HEK293 (cell line): ENCODE measurements around the gene TMEM255A.

Source experiments
- CTCF ChIA-PET: fragments of 350-600 bp; formaldehyde crosslinking; extraction: SDS; loops from one replicate; lab custom pipeline; 2021; ENCODE audit warnings: antibody characterized with exemption; lab: Yijun Ruan, JAX
- POLR2A ChIA-PET: fragments of 300-600 bp; formaldehyde crosslinking; extraction: SDS; loops from one replicate; lab custom pipeline; 2020; ENCODE audit warnings: antibody characterized with exemption, inconsistent platforms; lab: Yijun Ruan, JAX
- H3K27ac ChIP-seq: fragments of 200-500 bp; sonication (Bioruptor generic); 2 replicates; pipeline ENCODE4 v1.5.1; 2014; ENCODE audit warnings: low read depth, low read length, control low read depth, inconsistent platforms; ENCODE audit errors: extremely low read depth
- H3K36me3 ChIP-seq, 2 experiments: fragments of 200-500 bp in 1 of 2; sonication (Bioruptor generic) in 1 of 2; 1 replicate in 1 of 2; 2 replicates in 1 of 2; pipeline ENCODE4 v1.5.1; 2014 to 2017; ENCODE audit warnings: inconsistent platforms in 2 of 2, low read length in 2 of 2; ENCODE audit not compliant: control insufficient read depth in 2 of 2, insufficient read depth in 1 of 2
- H3K4me1 ChIP-seq: fragments of 200-500 bp; sonication (Bioruptor generic); 2 replicates; pipeline ENCODE4 v1.5.1; 2014; ENCODE audit warnings: mild to moderate bottlenecking, low read length, inconsistent platforms; ENCODE audit not compliant: control insufficient read depth, insufficient read depth
- H3K4me3 ChIP-seq: 2 replicates; pipeline ENCODE4 v1.5.1; 2011; ENCODE audit warnings: low read depth, mild to moderate bottlenecking, control low read depth, low read length, moderate library complexity
- H3K9me3 ChIP-seq: fragments of 200-500 bp; sonication (Bioruptor generic); 2 replicates; pipeline ENCODE4 v1.5.1; 2014; ENCODE audit warnings: low read depth, low read length, inconsistent platforms; ENCODE audit not compliant: control insufficient read depth, insufficient read depth
- BCL11A ChIP-seq: fragments of 450-650 bp; formaldehyde crosslinking; IDR thresholded peaks from 2 replicates; pipeline ENCODE4 v1.5.1; 2016; ENCODE audit warnings: low read depth, missing biosample characterization, missing genetic modification characterization
- ELK4 ChIP-seq: IDR thresholded peaks from 2 replicates; pipeline ENCODE4 v1.6.1; 2011; ENCODE audit warnings: mild to moderate bottlenecking, low read depth, low read length, borderline replicate concordance
- GLI4 ChIP-seq: fragments of 450-650 bp; formaldehyde crosslinking; IDR thresholded peaks from 2 replicates; pipeline ENCODE4 v1.5.1; 2016; ENCODE audit warnings: missing biosample characterization, missing genetic modification characterization
- GLIS1 ChIP-seq: fragments of 450-650 bp; formaldehyde crosslinking; IDR thresholded peaks from 2 replicates; pipeline ENCODE4 v1.5.1; 2016; ENCODE audit warnings: missing biosample characterization, missing genetic modification characterization
- KLF10 ChIP-seq: fragments of 450-650 bp; IDR thresholded peaks from 2 replicates; pipeline ENCODE4 v1.5.1; 2018; ENCODE audit warnings: missing biosample characterization, mild to moderate bottlenecking, missing genetic modification characterization
- KLF7 ChIP-seq: fragments of 450-650 bp; formaldehyde crosslinking; IDR thresholded peaks from 2 replicates; pipeline ENCODE4 v1.5.1; 2016; ENCODE audit warnings: missing biosample characterization, missing genetic modification characterization, borderline replicate concordance
- KLF8 ChIP-seq: fragments of 450-650 bp; formaldehyde crosslinking; IDR thresholded peaks from 2 replicates; pipeline ENCODE4 v1.5.1; 2016; ENCODE audit warnings: missing biosample characterization, missing genetic modification characterization
- PRDM6 ChIP-seq: fragments of 450-650 bp; formaldehyde crosslinking; IDR thresholded peaks from 2 replicates; pipeline ENCODE4 v1.5.1; 2017; ENCODE audit warnings: missing biosample characterization, missing genetic modification characterization
- SCRT2 ChIP-seq: fragments of 450-650 bp; formaldehyde crosslinking; IDR thresholded peaks from 2 replicates; pipeline ENCODE4 v1.5.1; 2016; ENCODE audit warnings: missing biosample characterization, missing genetic modification characterization
- SP7 ChIP-seq: fragments of 450-650 bp; formaldehyde crosslinking; IDR thresholded peaks from 2 replicates; pipeline ENCODE4 v1.5.1; 2016; ENCODE audit warnings: missing biosample characterization, missing genetic modification characterization
- ZFP3 ChIP-seq: fragments of 450-650 bp; formaldehyde crosslinking; IDR thresholded peaks from 2 replicates; pipeline ENCODE4 v1.5.1; 2016; ENCODE audit warnings: low read depth, missing biosample characterization, missing genetic modification characterization
- ZNF114 ChIP-seq: fragments of 450-650 bp; formaldehyde crosslinking; IDR thresholded peaks from 2 replicates; pipeline ENCODE4 v1.5.0; 2017; ENCODE audit warnings: missing biosample characterization, missing genetic modification characterization
- ZNF26 ChIP-seq: fragments of 450-650 bp; formaldehyde crosslinking; IDR thresholded peaks from 2 replicates; pipeline ENCODE4 v1.5.1; 2016; ENCODE audit warnings: missing biosample characterization, missing genetic modification characterization
- ZNF37A ChIP-seq: fragments of 450-650 bp; IDR thresholded peaks from 2 replicates; pipeline ENCODE4 v1.5.1; 2018; ENCODE audit warnings: missing biosample characterization, missing genetic modification characterization
- ZNF529 ChIP-seq: fragments of 450-650 bp; formaldehyde crosslinking; IDR thresholded peaks from 2 replicates; pipeline ENCODE4 v1.5.1; 2017; ENCODE audit warnings: missing genetic modification characterization, missing biosample characterization; ENCODE audit not compliant: insufficient replicate concordance
- ZNF548 ChIP-seq: fragments of 450-650 bp; formaldehyde crosslinking; IDR thresholded peaks from 2 replicates; pipeline ENCODE4 v1.5.1; 2016; ENCODE audit warnings: missing biosample characterization, missing genetic modification characterization
- ZNF571 ChIP-seq: fragments of 450-650 bp; formaldehyde crosslinking; IDR thresholded peaks from 2 replicates; pipeline ENCODE4 v1.5.0; 2017; ENCODE audit warnings: missing biosample characterization, missing genetic modification characterization
- ZNF654 ChIP-seq: fragments of 450-650 bp; formaldehyde crosslinking; IDR thresholded peaks from 2 replicates; pipeline ENCODE4 v1.5.1; 2016; ENCODE audit warnings: low read depth, missing biosample characterization, missing genetic modification characterization
- ZNF704 ChIP-seq: fragments of 450-650 bp; formaldehyde crosslinking; IDR thresholded peaks from 2 replicates; pipeline ENCODE4 v1.5.1; 2016; ENCODE audit warnings: missing biosample characterization, missing genetic modification characterization
- ZNF777 ChIP-seq: fragments of 450-650 bp; formaldehyde crosslinking; IDR thresholded peaks from 2 replicates; pipeline ENCODE4 v1.5.1; 2017; ENCODE audit warnings: missing biosample characterization, missing genetic modification characterization, borderline replicate concordance
- ZNF843 ChIP-seq: fragments of 450-650 bp; formaldehyde crosslinking; IDR thresholded peaks from 2 replicates; pipeline ENCODE4 v1.5.1; 2016; ENCODE audit warnings: missing biosample characterization, missing genetic modification characterization
- ZSCAN16 ChIP-seq: fragments of 450-650 bp; formaldehyde crosslinking; IDR thresholded peaks from 2 replicates; pipeline ENCODE4 v1.5.1; 2016; ENCODE audit warnings: missing biosample characterization, missing genetic modification characterization
- ZSCAN30 ChIP-seq: fragments of 450-650 bp; IDR thresholded peaks from 2 replicates; pipeline ENCODE4 v1.5.1; 2018; ENCODE audit warnings: missing biosample characterization, mild to moderate bottlenecking, missing genetic modification characterization, moderate library complexity

Gene TMEM255A

GRCh38 chrX:120336899-120337298 is 25.6 kb upstream of the TMEM255A start:
- Histone ChIP-seq H3K36me3 (no peaks in the 10 kb centered on the region), H3K9me3 (no peaks in the 10 kb centered on the region)
- POLR2A ChIA-PET = no interaction called here
- TF ChIP-seq ZNF843 (no peak), ZNF37A (tag by site-specific recombination) (no peak), SP7 (tag by site-specific recombination) (no peak), ZFP3 (tag by site-specific recombination) (no peak), KLF8 (tag by site-specific recombination) (no peak), KLF7 (tag by site-specific recombination) (no peak), BCL11A (tag by site-specific recombination) (no peak)
- TF ChIP-seq, all 188 proteins: peak for 0
- Histone ChIP-seq H3K27ac (no peak overlapping the region), H3K4me3 (no peak overlapping the region), H3K4me1 (no peaks in the 10 kb centered on the region)
- CTCF ChIA-PET = interaction anchor here (0.6 to 1.0 kb wide), 2 partner anchors 29 to 117 kb away, joined by 3 to 4 read pairs; no protein-coding TSS in a partner anchor

GRCh38 chrX:120335289-120335688 is 24.0 kb upstream of the TMEM255A start:
- CTCF ChIA-PET = no interaction called here
- Histone ChIP-seq H3K36me3 (no peaks in the 10 kb centered on the region), H3K4me3 (no peak overlapping the region), H3K9me3 (no peaks in the 10 kb centered on the region; the same call in 1 of the 2 replicates), H3K27ac (no peak overlapping the region), H3K4me1 (no peaks in the 10 kb centered on the region)
- POLR2A ChIA-PET = no interaction called here
- no peak for TF ChIP-seq ZSCAN30
- TF ChIP-seq KLF10 (tag by site-specific recombination) = no peak
- no peak for TF ChIP-seq ELK4
- no peak for TF ChIP-seq GLIS1 (tag by site-specific recombination)
- no peak for TF ChIP-seq GLI4 (tag by site-specific recombination)
- TF ChIP-seq ZNF37A (tag by site-specific recombination) = no peak
- no peak for TF ChIP-seq ZNF529 (tag by site-specific recombination)
- TF ChIP-seq PRDM6 (tag by site-specific recombination) = no peak
- TF ChIP-seq ZNF704 (tag by site-specific recombination) = no peak
- no peak for TF ChIP-seq ZNF777 (tag by site-specific recombination)
- TF ChIP-seq SCRT2 (tag by site-specific recombination) = no peak
- TF ChIP-seq ZNF114 (tag by site-specific recombination) = no peak
- TF ChIP-seq ZNF548 = no peak
- no peak for TF ChIP-seq ZNF571
- TF ChIP-seq ZNF26 = no peak
- no peak for TF ChIP-seq ZSCAN16
- no peak for TF ChIP-seq ZNF843
- no peak for TF ChIP-seq KLF7 (tag by site-specific recombination)
- TF ChIP-seq ZNF654 (tag by site-specific recombination) = no peak
